ENCODE measurements around the gene LMO3.

LMO3 gene

DNA sequence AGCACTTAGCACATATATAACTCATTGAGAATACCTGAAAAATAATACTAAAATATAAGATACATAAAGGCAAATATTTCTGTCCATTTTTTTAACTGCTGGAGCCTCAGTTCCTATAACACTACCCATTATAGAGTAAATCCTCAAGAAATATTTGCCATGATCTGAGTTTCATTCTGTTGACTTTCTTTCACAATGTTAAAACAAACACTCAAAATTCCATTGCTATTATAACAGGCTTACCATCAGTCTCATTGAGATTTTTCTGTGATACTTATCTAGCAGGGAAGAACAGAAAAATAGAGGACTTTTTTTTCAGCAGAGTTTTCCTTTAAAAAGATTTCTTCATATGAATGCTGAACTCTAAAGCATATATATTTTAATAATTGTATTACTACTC is 24.5 kb downstream of the LMO3 start:
- DNase-seq (ENCODE audit: low read depth): peak; percentile 38
- TF ChIP-seq, protein P1, sequence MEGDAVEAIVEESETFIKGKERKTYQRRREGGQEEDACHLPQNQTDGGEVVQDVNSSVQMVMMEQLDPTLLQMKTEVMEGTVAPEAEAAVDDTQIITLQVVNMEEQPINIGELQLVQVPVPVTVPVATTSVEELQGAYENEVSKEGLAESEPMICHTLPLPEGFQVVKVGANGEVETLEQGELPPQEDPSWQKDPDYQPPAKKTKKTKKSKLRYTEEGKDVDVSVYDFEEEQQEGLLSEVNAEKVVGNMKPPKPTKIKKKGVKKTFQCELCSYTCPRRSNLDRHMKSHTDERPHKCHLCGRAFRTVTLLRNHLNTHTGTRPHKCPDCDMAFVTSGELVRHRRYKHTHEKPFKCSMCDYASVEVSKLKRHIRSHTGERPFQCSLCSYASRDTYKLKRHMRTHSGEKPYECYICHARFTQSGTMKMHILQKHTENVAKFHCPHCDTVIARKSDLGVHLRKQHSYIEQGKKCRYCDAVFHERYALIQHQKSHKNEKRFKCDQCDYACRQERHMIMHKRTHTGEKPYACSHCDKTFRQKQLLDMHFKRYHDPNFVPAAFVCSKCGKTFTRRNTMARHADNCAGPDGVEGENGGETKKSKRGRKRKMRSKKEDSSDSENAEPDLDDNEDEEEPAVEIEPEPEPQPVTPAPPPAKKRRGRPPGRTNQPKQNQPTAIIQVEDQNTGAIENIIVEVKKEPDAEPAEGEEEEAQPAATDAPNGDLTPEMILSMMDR (IDR thresholded peaks at IDR 0.05; ENCODE audit: low read length, missing control alignments): no peak
- no peak overlapping the region for H3K4me3 ChIP-seq (replicated peaks; ENCODE audit: low read depth, low read length)

DNA sequence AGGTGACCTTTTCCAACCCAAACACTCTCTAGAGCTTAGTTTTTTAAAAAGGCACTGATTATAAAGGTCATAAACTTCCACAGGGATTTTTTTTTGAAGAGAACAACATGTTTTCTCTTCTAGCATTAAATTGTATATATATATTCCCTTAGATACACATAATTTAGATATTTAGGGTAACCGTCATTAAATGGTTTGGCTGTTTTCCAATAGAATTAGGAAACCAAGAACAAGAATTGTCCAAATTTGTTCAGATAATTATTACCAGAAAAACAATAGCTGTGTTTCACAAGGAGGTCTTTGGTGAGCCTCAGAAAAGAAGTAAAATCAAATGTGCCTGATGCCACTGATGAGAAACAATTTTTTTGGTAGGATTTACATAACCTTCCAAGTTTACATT is 26.9 kb downstream of the LMO3 start:
- no peak overlapping the region for H3K4me3 ChIP-seq (replicated peaks; ENCODE audit: low read depth, low read length)
- TF ChIP-seq, protein P1 (IDR thresholded peaks at IDR 0.05; ENCODE audit: low read length, missing control alignments): no peak
- DNase-seq (ENCODE audit: low read depth): peak; percentile 80

DNA sequence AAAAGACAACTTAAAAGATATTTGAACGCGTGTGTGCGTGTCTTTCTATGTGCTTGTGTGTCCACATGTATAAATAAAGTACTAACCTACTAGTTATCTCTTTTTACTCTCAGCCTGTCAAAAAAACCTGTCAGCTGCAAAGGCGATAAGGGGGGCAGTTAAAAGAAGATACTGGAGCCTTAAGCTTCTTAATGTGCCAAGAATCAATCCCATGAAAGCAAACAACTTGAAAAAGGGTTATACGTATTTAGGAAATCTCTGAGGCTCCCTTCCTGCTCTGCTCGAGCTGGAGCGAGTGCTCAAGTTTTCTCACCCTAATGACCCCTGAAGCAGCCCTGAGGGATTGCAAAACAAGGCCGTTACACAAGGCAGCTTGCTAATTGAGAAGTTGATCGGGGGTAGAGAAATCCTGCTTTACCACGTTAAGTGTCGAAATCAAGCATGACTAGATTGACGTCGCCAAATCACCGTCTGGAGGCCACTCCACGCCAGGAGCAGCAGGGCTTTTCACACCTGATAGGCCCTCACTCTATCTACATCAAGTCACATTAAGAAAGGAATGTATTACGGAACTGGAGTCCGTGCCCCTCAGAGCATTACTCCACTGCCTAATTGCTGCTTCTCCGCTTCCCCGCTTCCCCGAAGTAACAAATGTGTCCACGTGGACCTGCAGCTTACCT is 32.4 kb downstream of the LMO3 start:
- H3K4me3 ChIP-seq (replicated peaks; ENCODE audit: low read depth, low read length): no peak overlapping the region
- TF ChIP-seq, protein P1 (IDR thresholded peaks at IDR 0.05; ENCODE audit: low read length, missing control alignments): no peak
- DNase-seq (ENCODE audit: low read depth): peak; percentile 87

DNA sequence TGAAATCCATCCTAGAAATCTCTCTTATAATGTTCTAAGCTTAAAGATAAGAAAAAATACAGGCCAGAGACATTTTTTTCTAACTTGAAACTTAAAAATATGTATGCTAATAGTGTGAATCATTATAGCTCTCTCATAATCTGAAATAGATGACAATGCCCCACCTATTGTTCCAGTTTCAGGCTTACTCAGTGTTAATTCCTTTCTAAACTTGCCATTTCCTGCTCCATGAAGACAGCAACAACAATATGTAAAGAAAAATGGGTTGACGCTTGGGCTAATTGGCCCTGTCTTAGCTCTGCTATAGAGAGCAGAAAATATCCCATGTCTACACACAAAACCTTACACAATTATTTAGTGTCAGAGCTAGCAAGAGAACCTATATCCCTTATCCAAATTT is 37.1 kb downstream of the LMO3 start:
- no peak overlapping the region for H3K4me3 ChIP-seq (replicated peaks; ENCODE audit: low read depth, low read length)
- TF ChIP-seq, protein P1 (IDR thresholded peaks at IDR 0.05; ENCODE audit: low read length, missing control alignments): no peak
- DNase-seq (ENCODE audit: low read depth): peak; percentile 42

DNA sequence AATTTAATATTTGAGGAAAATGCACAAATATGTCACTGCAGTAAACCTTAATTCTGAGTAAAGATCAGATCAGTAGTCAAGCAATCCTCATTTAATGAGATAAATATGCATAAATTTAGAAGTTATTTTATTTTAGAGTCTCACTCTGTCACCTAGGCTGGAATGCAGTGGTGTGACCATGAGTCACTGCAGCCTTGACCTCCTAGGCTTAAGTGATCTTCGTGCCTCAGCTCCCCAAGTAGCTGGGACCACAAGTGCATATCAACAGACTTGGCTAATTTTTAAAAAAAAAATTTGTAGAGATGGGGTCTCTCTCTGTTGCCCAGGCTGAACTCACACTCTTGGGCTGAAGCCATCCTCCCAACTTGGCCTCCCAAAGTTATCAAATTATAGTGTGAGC is 41.3 kb downstream of the LMO3 start:
- TF ChIP-seq, protein P1 (IDR thresholded peaks at IDR 0.05; ENCODE audit: low read length, missing control alignments): no peak
- no peak for DNase-seq (ENCODE audit: low read depth)

DNA sequence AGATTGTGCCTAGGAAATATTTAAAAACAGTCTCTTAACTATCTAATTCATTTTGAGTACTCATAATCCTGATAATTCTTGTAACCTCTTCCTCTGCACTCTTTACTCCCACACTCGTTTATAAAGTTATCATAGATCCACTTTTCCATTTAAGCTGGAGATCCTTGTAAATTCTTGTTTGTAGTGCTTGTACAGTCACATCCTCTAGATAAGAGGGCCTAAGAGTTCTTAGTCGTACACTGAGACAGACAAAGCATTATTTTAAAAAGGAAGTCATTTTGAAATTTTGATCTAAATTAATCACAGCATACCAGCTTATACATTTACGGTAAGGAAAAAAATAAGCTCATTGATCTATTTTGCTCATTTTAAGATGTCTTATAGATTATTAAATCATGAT is 42.5 kb downstream of the LMO3 start:
- DNase-seq (ENCODE audit: low read depth): peak; percentile 50
- TF ChIP-seq, protein P1 (IDR thresholded peaks at IDR 0.05; ENCODE audit: low read length, missing control alignments): no peak
- H3K4me3 ChIP-seq (replicated peaks; ENCODE audit: low read depth, low read length): no peak overlapping the region

More for the DNA sequence above, 41.3 kb downstream of the LMO3 start:
- H3K4me3 ChIP-seq (replicated peaks; ENCODE audit: low read depth, low read length): no peak overlapping the region

DNA sequence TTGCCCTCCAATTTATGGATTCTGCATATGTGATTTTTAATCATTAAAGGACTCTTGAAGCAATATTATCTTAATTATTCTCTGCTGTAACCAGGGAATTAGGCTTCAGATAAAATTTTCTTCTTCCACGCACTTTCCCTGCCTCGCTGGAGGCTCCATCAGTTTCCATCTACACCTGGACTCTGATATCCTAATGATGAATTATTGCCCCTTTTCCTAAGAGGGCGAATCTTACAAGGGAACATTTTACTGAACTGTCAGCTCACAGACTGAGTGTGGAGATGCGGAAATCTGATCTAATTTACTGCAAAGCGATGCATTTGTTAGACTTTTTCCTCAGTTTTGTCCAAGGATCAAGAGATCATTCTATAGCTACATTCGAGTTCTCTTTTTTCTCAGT is 43.0 kb downstream of the LMO3 start:
- TF ChIP-seq, protein P1 (IDR thresholded peaks at IDR 0.05; ENCODE audit: low read length, missing control alignments): no peak

More for the DNA sequence above, 43.0 kb downstream of the LMO3 start:
- no peak for DNase-seq (ENCODE audit: low read depth)
- H3K4me3 ChIP-seq (replicated peaks; ENCODE audit: low read depth, low read length): no peak overlapping the region
